ENCODE measurements around the gene CLCN6. TPM values are rescaled to one million over a fixed set of nuclear protein-coding genes. Genes with fewer than 3 reads are reported as not detected.

CLCN6 gene
- total and polyA plus RNA-seq, 10 of the 15 experiments (the other 5 are each of a cell fraction or from before 2014, with no cell fraction given) = 2.2 to 20.9 (median 10.2) TPM

- 92% methylated on average over 14 of the region's 14 CpGs for WGBS (ENCODE audit: insufficient coverage, insufficient replicate concordance, low lambda C conversion rate, missing lambda C conversion rate)
Measured at GRCh38 chr1:11788549-11789053, 17.4 kb upstream of the CLCN6 start.

GRCh38 chr1:11789126-11790067 is 16.6 kb upstream of the CLCN6 start:
- POLR2A ChIA-PET = interaction anchor here (0.6 kb wide), 1 partner anchor 24 kb away, joined by 4 read pairs; no protein-coding TSS in a partner anchor
- DNase-seq (ENCODE audit: low read depth, low spot score) (no peak), FAIRE-seq (no peak), ATAC-seq (no peak)
- Histone ChIP-seq H3K4me3 (no peak overlapping the region), H4K20me1 (ENCODE audit: control insufficient read depth, insufficient read depth) (no peaks in the 10 kb centered on the region), H3K79me2 (ENCODE audit: control insufficient read depth, insufficient read depth, low read length) (no peaks in the 10 kb centered on the region), H3K9me3 (replicated peaks; ENCODE audit: control insufficient read depth, insufficient read depth, low read length) (no peaks in the 10 kb centered on the region), H3K4me2 (ENCODE audit: control insufficient read depth, insufficient read depth) (no peak overlapping the region), H3K4me1 (ENCODE audit: control insufficient read depth, insufficient read depth, low read length) (no peaks in the 10 kb centered on the region; the same call in 1 of the 2 replicates), H3K9ac (ENCODE audit: control insufficient read depth, insufficient read depth, low read length) (no peak overlapping the region), H3K36me3 (ENCODE audit: control insufficient read depth in 2 of 2, insufficient read depth in 2 of 2, low read length in 1 of 2) (no peaks in the 10 kb centered on the region; a peak in 1 of 4 replicates), H3K27ac (ENCODE audit: control insufficient read depth, insufficient read depth) (no peak overlapping the region), H3K27me3 (replicated peaks in 1 of 2; ENCODE audit: control insufficient read depth in 2 of 2, insufficient read depth in 2 of 2, low read length in 1 of 2) (no peaks in the 10 kb centered on the region), H2AFZ (ENCODE audit: control insufficient read depth, low read depth, low read length) (no peak overlapping the region)
- in situ Hi-C loops (cut with MboI) = no loop called here
- SMC1A ChIA-PET (ENCODE audit: uncharacterized antibody, unreplicated experiment) = interaction anchor here (1.0 kb wide), 1 partner anchor 25 kb away, joined by 3 read pairs; no protein-coding TSS in a partner anchor
- WGBS (ENCODE audit: insufficient coverage, insufficient replicate concordance, low lambda C conversion rate, missing lambda C conversion rate) = 75% methylated on average over 11 of the region's 13 CpGs
- intact Hi-C loops (cut with micrococcal nuclease; ENCODE audit: unreplicated experiment) = loop anchor here (5.0 kb wide), 1 partner anchor 103 kb away; no protein-coding TSS in a partner anchor
- CTCF ChIA-PET = interaction anchor here (4.9 kb wide), 1 partner anchor 8 kb away, joined by 24 read pairs; no protein-coding TSS in a partner anchor
- RAD21 ChIA-PET (ENCODE audit: unreplicated experiment) = interaction anchor here (0.7 kb wide), 1 partner anchor 17 kb away, joined by 3 read pairs; no protein-coding TSS in a partner anchor
- BruUV-seq (replicated peaks) = no TSS peak
- TF ChIP-seq, protein P1, sequence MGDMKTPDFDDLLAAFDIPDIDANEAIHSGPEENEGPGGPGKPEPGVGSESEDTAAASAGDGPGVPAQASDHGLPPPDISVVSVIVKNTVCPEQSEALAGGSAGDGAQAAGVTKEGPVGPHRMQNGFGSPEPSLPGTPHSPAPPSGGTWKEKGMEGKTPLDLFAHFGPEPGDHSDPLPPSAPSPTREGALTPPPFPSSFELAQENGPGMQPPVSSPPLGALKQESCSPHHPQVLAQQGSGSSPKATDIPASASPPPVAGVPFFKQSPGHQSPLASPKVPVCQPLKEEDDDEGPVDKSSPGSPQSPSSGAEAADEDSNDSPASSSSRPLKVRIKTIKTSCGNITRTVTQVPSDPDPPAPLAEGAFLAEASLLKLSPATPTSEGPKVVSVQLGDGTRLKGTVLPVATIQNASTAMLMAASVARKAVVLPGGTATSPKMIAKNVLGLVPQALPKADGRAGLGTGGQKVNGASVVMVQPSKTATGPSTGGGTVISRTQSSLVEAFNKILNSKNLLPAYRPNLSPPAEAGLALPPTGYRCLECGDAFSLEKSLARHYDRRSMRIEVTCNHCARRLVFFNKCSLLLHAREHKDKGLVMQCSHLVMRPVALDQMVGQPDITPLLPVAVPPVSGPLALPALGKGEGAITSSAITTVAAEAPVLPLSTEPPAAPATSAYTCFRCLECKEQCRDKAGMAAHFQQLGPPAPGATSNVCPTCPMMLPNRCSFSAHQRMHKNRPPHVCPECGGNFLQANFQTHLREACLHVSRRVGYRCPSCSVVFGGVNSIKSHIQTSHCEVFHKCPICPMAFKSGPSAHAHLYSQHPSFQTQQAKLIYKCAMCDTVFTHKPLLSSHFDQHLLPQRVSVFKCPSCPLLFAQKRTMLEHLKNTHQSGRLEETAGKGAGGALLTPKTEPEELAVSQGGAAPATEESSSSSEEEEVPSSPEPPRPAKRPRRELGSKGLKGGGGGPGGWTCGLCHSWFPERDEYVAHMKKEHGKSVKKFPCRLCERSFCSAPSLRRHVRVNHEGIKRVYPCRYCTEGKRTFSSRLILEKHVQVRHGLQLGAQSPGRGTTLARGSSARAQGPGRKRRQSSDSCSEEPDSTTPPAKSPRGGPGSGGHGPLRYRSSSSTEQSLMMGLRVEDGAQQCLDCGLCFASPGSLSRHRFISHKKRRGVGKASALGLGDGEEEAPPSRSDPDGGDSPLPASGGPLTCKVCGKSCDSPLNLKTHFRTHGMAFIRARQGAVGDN (IDR thresholded peaks at IDR 0.05) = no peak
- TF ChIP-seq KLF5 (IDR thresholded peaks at IDR 0.05; ENCODE audit: partially characterized antibody) = no peak
- no peak for TF ChIP-seq MAX (IDR thresholded peaks at IDR 0.05; ENCODE audit: low read depth, low read length)
- TF ChIP-seq RAD51 (IDR thresholded peaks at IDR 0.05) = no peak
- TF ChIP-seq GABPA (IDR thresholded peaks at IDR 0.05; ENCODE audit: low read depth) = no peak
- TF ChIP-seq SUPT20H (IDR thresholded peaks at IDR 0.05; ENCODE audit: borderline replicate concordance, control insufficient read depth, low read depth, low read length) = no peak
- no peak for TF ChIP-seq SMAD1 (IDR thresholded peaks at IDR 0.05; ENCODE audit: low read depth, partially characterized antibody)
- TF ChIP-seq JUNB (IDR thresholded peaks at IDR 0.05) = no peak

More at GRCh38 chr1:11788549-11789053, 17.4 kb upstream of the CLCN6 start:
- Histone ChIP-seq H3K9me3 (replicated peaks; ENCODE audit: control insufficient read depth, insufficient read depth, low read length) (no peaks in the 10 kb centered on the region), H4K20me1 (ENCODE audit: control insufficient read depth, insufficient read depth) (no peaks in the 10 kb centered on the region), H3K4me1 (ENCODE audit: control insufficient read depth, insufficient read depth, low read length) (peaks cover 2% of the 10 kb centered on the region; the same call in 1 of the 2 replicates), H3K79me2 (ENCODE audit: control insufficient read depth, insufficient read depth, low read length) (no peaks in the 10 kb centered on the region), H3K9ac (ENCODE audit: control insufficient read depth, insufficient read depth, low read length) (no peak overlapping the region), H3K4me3 (no peak overlapping the region), H2AFZ (ENCODE audit: control insufficient read depth, low read depth, low read length) (no peak overlapping the region), H3K4me2 (ENCODE audit: control insufficient read depth, insufficient read depth) (no peak overlapping the region), H3K27ac (ENCODE audit: control insufficient read depth, insufficient read depth) (no peak overlapping the region), H3K27me3 (replicated peaks in 1 of 2; ENCODE audit: control insufficient read depth in 2 of 2, insufficient read depth in 2 of 2, low read length in 1 of 2) (no peaks in the 10 kb centered on the region), H3K36me3 (ENCODE audit: control insufficient read depth in 2 of 2, insufficient read depth in 2 of 2, low read length in 1 of 2) (no peaks in the 10 kb centered on the region)
- CTCF ChIA-PET = interaction anchor here (4.9 kb wide), 1 partner anchor 9 kb away, joined by 24 read pairs; no protein-coding TSS in a partner anchor
- no TSS peak for BruUV-seq (replicated peaks)
- no peak for ATAC-seq
- in situ Hi-C loops (cut with MboI) = no loop called here
- SMC1A ChIA-PET (ENCODE audit: uncharacterized antibody, unreplicated experiment) = interaction anchor here (1.0 kb wide), 1 partner anchor 26 kb away, joined by 3 read pairs; no protein-coding TSS in a partner anchor
- FAIRE-seq = no peak
- intact Hi-C loops (cut with micrococcal nuclease; ENCODE audit: unreplicated experiment) = loop anchor here (5.0 kb wide), 1 partner anchor 104 kb away; no protein-coding TSS in a partner anchor
- TF ChIP-seq SUZ12 (IDR thresholded peaks at IDR 0.05; ENCODE audit: unreplicated experiment) (no peak), POLR2A (IDR thresholded peaks at IDR 0.05; ENCODE audit: low read depth, low read length) (peak; percentile 29; the same call in 1 of the 2 replicates)
- no peak for DNase-seq (ENCODE audit: low read depth, low spot score)
- POLR2A ChIA-PET = interaction anchor here (0.6 kb wide), 1 partner anchor 23 kb away, joined by 4 read pairs; no protein-coding TSS in a partner anchor
- RAD21 ChIA-PET (ENCODE audit: unreplicated experiment) = interaction anchor here (0.7 kb wide), 1 partner anchor 18 kb away, joined by 3 read pairs; no protein-coding TSS in a partner anchor
